ENCODE data around the gene ATG4D. TPM values are rescaled to one million over a fixed set of nuclear protein-coding genes. Genes with fewer than 3 reads are reported as not detected.
A peak's percentile ranks its signal among the peaks of the same experiment; 100 is the strongest.

The ATG4D gene
- total RNA-seq, 6 donors from 2014 or later = 18.1 to 49.2 (median 27.7) TPM

GRCh38 chr19:10551698-10552301, 8.1 kb downstream of the ATG4D start:
- DNase-seq (peak in 1 of 2 donors; percentile 22), ATAC-seq (ENCODE audit: low FRiP score in 2 of 2) (no peak)
- peaks cover 22 to 94% (median 80%) of the 10 kb centered on the region in 4 donors for H3K36me3 ChIP-seq
- H3K27me3 ChIP-seq = no peaks in the 10 kb centered on the region
- WGBS, 2 donors = 86 to 91% methylated on average over 9 to 11 of the region's 12 CpGs
- no peaks in the 10 kb centered on the region for H3K9me3 ChIP-seq
- TF ChIP-seq EP300 (IDR thresholded peaks at IDR 0.05) = no peak
- no peak for TF ChIP-seq POLR2AphosphoS5 (IDR thresholded peaks at IDR 0.05)
- peak in 2 of 6 experiments; percentile 7 to 9 for TF ChIP-seq CTCF (IDR thresholded peaks at IDR 0.05)
- TF ChIP-seq POLR2A (IDR thresholded peaks at IDR 0.05) = no peak
- no peaks in the 10 kb centered on the region for H3K4me1 ChIP-seq
- no peak overlapping the region for H3K4me3 ChIP-seq
- no peak overlapping the region for H3K27ac ChIP-seq

GRCh38 chr19:10552510-10553053, 8.9 kb downstream of the ATG4D start:
- Histone ChIP-seq H3K4me3 (no peak overlapping the region), H3K36me3 (peaks cover 27 to 96% (median 81%) of the 10 kb centered on the region in 4 donors), H3K4me1 (no peaks in the 10 kb centered on the region), H3K27ac (peak overlapping the region in 1 of 4 donors; percentile 18), H3K9me3 (no peaks in the 10 kb centered on the region), H3K27me3 (no peaks in the 10 kb centered on the region)
- peak in 1 of 2 donors; percentile 8 for ATAC-seq (ENCODE audit: low FRiP score in 2 of 2)
- WGBS, 2 donors = 84 to 90% methylated on average over 9 to 12 of the region's 12 CpGs
- DNase-seq = no peak
- TF ChIP-seq CTCF (IDR thresholded peaks at IDR 0.05) (no peak), POLR2AphosphoS5 (IDR thresholded peaks at IDR 0.05) (no peak), EP300 (IDR thresholded peaks at IDR 0.05) (no peak), POLR2A (IDR thresholded peaks at IDR 0.05) (no peak)

GRCh38 chr19:10553087-10553667, 9.5 kb downstream of the ATG4D start:
- Histone ChIP-seq H3K4me1 (no peaks in the 10 kb centered on the region), H3K27me3 (no peaks in the 10 kb centered on the region), H3K27ac (peak overlapping the region in 2 of 4 donors; percentile 17 to 18), H3K36me3 (peaks cover 33 to 100% (median 85%) of the 10 kb centered on the region in 4 donors), H3K9me3 (no peaks in the 10 kb centered on the region), H3K4me3 (no peak overlapping the region)
- no peak for DNase-seq
- WGBS, 2 donors = 68 to 72% methylated on average over 8 to 13 of the region's 13 CpGs
- no peak for ATAC-seq (ENCODE audit: low FRiP score in 2 of 2)
- no peak for TF ChIP-seq CTCF (IDR thresholded peaks at IDR 0.05)
- TF ChIP-seq EP300 (IDR thresholded peaks at IDR 0.05) = no peak
- no peak for TF ChIP-seq POLR2A (IDR thresholded peaks at IDR 0.05)
- no peak for TF ChIP-seq POLR2AphosphoS5 (IDR thresholded peaks at IDR 0.05)

GRCh38 chr19:10553943-10554381, 10.3 kb downstream of the ATG4D start:
- Histone ChIP-seq H3K9me3 (no peaks in the 10 kb centered on the region), H3K27ac (peak overlapping the region in 2 of 4 donors; percentile 17 to 18), H3K4me3 (no peak overlapping the region), H3K4me1 (no peaks in the 10 kb centered on the region), H3K27me3 (no peaks in the 10 kb centered on the region), H3K36me3 (peaks cover 34 to 100% (median 87%) of the 10 kb centered on the region in 4 donors)
- peak; percentile 29 to 74 for DNase-seq
- peak in 1 of 2 donors; percentile 18 for ATAC-seq (ENCODE audit: low FRiP score in 2 of 2)
- WGBS, 2 donors = 79% methylated on average over 6 of the region's 12 CpGs; no CpG with 5 or more reads in 1 of the 2 donors
- TF ChIP-seq EP300 (IDR thresholded peaks at IDR 0.05) (no peak), POLR2A (IDR thresholded peaks at IDR 0.05) (no peak), POLR2AphosphoS5 (IDR thresholded peaks at IDR 0.05) (no peak), CTCF (IDR thresholded peaks at IDR 0.05) (no peak)

All from upper lobe of left lung (tissue), 6 donors.